Measurements from ENCODE around the gene LIME1.

LIME1 gene

GRCh38 chr20:63699466-63700198, 36.8 kb upstream of the LIME1 start:
- DNase-seq (ENCODE audit: extremely low read depth, low read depth): no peak
- no peak for TF ChIP-seq CTCF (IDR thresholded peaks at IDR 0.05; ENCODE audit: low read depth, low read length)

GRCh38 chr20:63700199-63701050, 36.0 kb upstream of the LIME1 start:
- no peak for DNase-seq (ENCODE audit: extremely low read depth, low read depth)
- no peak for TF ChIP-seq CTCF (IDR thresholded peaks at IDR 0.05; ENCODE audit: low read depth, low read length)

- no peak for TF ChIP-seq CTCF (IDR thresholded peaks at IDR 0.05; ENCODE audit: low read depth, low read length)
Observed at GRCh38 chr20:63701051-63701328, 35.5 kb upstream of the LIME1 start.

GRCh38 chr20:63701329-63702035, 35.0 kb upstream of the LIME1 start:
- TF ChIP-seq CTCF (IDR thresholded peaks at IDR 0.05; ENCODE audit: low read depth, low read length): no peak

More at GRCh38 chr20:63701051-63701328, 35.5 kb upstream of the LIME1 start:
- DNase-seq (ENCODE audit: extremely low read depth, low read depth): no peak

GRCh38 chr20:63702036-63702665, 34.3 kb upstream of the LIME1 start:
- no peak for TF ChIP-seq CTCF (IDR thresholded peaks at IDR 0.05; ENCODE audit: low read depth, low read length)
- DNase-seq (ENCODE audit: extremely low read depth, low read depth): no peak

More at GRCh38 chr20:63701329-63702035, 35.0 kb upstream of the LIME1 start:
- DNase-seq (ENCODE audit: extremely low read depth, low read depth): no peak

- TF ChIP-seq CTCF (IDR thresholded peaks at IDR 0.05; ENCODE audit: low read depth, low read length): no peak
- DNase-seq (ENCODE audit: extremely low read depth, low read depth): no peak
Observed at GRCh38 chr20:63702751-63703470, 33.6 kb upstream of the LIME1 start.

Data from AG09319 (cell line).